Astrocyte (in vitro differentiated cells and primary cell): ENCODE measurements around the gene TBATA. TPM values are rescaled to one million over a fixed set of nuclear protein-coding genes. Genes with fewer than 3 reads are reported as not detected.
A peak's percentile ranks its signal among the peaks of the same experiment; 100 is the strongest.

ENCODE experiments used
- DNase-seq: peaks from one replicate; pipeline ENCODE4 v3.0.0-alpha.2; 2010; ENCODE audit warnings: low read depth
- FAIRE-seq: peaks from 2 replicates; lab custom pipeline; 2011; peaks lifted over from hg19 to GRCh38; lab: Jason Lieb, UNC
- H2AFZ ChIP-seq: 2 replicates; pipeline ENCODE4 v1.6.0; 2012; ENCODE audit warnings: low read depth, low read length, inconsistent platforms
- H3K27ac ChIP-seq: 2 replicates; pipeline ENCODE4 v1.5.1; 2011; ENCODE audit warnings: low read depth, low read length, inconsistent platforms
- H3K27me3 ChIP-seq: 2 replicates; pipeline ENCODE4 v1.6.0; 2011; ENCODE audit warnings: low read length, inconsistent platforms; ENCODE audit not compliant: insufficient read depth
- H3K36me3 ChIP-seq: 2 replicates; pipeline ENCODE4 v1.5.1; 2011; ENCODE audit warnings: low read length, inconsistent platforms; ENCODE audit not compliant: insufficient read depth
- H3K4me1 ChIP-seq: 2 replicates; pipeline ENCODE4 v1.5.1; 2011; ENCODE audit warnings: low read length, inconsistent platforms; ENCODE audit not compliant: insufficient read depth
- H3K4me2 ChIP-seq: 2 replicates; pipeline ENCODE4 v1.6.0; 2012; ENCODE audit warnings: low read length, inconsistent platforms
- H3K4me3 ChIP-seq: 2 replicates; pipeline ENCODE4 v1.5.1; 2011; ENCODE audit warnings: low read depth, mild to moderate bottlenecking, low read length, inconsistent platforms; ENCODE audit not compliant: insufficient read depth
- H3K79me2 ChIP-seq: 2 replicates; pipeline ENCODE4 v1.6.0; 2012; ENCODE audit warnings: mild to moderate bottlenecking, low read length, inconsistent platforms; ENCODE audit not compliant: insufficient read depth
- H3K9ac ChIP-seq: 2 replicates; pipeline ENCODE4 v1.6.0; 2012; ENCODE audit warnings: mild to moderate bottlenecking, low read length, inconsistent platforms
- H3K9me3 ChIP-seq: 2 replicates; pipeline ENCODE4 v1.5.1; 2012; ENCODE audit warnings: low read depth, mild to moderate bottlenecking, low read length, inconsistent platforms; ENCODE audit not compliant: insufficient read depth
- H4K20me1 ChIP-seq: 2 replicates; pipeline ENCODE4 v1.6.0; 2012; ENCODE audit warnings: low read length, inconsistent platforms; ENCODE audit not compliant: insufficient read depth
- H3K27ac Mint-ChIP-seq: one replicate; pipeline ENCODE4 v1.8.0; 2021; ENCODE audit warnings: mild to moderate bottlenecking, mixed read lengths; ENCODE audit not compliant: unreplicated experiment
- H3K27me3 Mint-ChIP-seq: one replicate; pipeline ENCODE4 v1.8.0; 2021; ENCODE audit warnings: low read depth, mixed read lengths; ENCODE audit not compliant: unreplicated experiment
- H3K36me3 Mint-ChIP-seq: one replicate; pipeline ENCODE4 v1.8.0; 2021; ENCODE audit warnings: low read depth, mixed read lengths; ENCODE audit not compliant: unreplicated experiment
- H3K4me1 Mint-ChIP-seq: one replicate; pipeline ENCODE4 v1.8.0; 2021; ENCODE audit warnings: low read depth, mixed read lengths; ENCODE audit not compliant: unreplicated experiment
- H3K4me3 Mint-ChIP-seq: one replicate; pipeline ENCODE4 v1.8.0; 2021; ENCODE audit warnings: mild to moderate bottlenecking, moderate library complexity, mixed read lengths; ENCODE audit not compliant: unreplicated experiment
- H3K9me3 Mint-ChIP-seq: one replicate; pipeline ENCODE4 v1.8.0; 2021; ENCODE audit warnings: mild to moderate bottlenecking, mixed read lengths; ENCODE audit not compliant: unreplicated experiment
- EZH2 ChIP-seq: IDR thresholded peaks from 2 replicates; pipeline ENCODE4 v1.6.1; 2012; ENCODE audit warnings: mild to moderate bottlenecking, low read length, inconsistent platforms; ENCODE audit not compliant: insufficient read depth
- total RNA-seq: library from RNA; stranded (reverse); gene quantifications from 2 replicates; pipeline ENCODE4 v1.2.1, GENCODE V29; 2021
- TF ChIP-seq, protein P1 (sequence below): IDR thresholded peaks from 2 replicates; pipeline ENCODE4 v1.5.1; 2011; ENCODE audit warnings: low read depth, mild to moderate bottlenecking, inconsistent platforms, low read length, moderate library complexity; ENCODE audit not compliant: insufficient read depth

Gene TBATA
- total RNA-seq, 1 donor from 2014 or later: not detected

DNA sequence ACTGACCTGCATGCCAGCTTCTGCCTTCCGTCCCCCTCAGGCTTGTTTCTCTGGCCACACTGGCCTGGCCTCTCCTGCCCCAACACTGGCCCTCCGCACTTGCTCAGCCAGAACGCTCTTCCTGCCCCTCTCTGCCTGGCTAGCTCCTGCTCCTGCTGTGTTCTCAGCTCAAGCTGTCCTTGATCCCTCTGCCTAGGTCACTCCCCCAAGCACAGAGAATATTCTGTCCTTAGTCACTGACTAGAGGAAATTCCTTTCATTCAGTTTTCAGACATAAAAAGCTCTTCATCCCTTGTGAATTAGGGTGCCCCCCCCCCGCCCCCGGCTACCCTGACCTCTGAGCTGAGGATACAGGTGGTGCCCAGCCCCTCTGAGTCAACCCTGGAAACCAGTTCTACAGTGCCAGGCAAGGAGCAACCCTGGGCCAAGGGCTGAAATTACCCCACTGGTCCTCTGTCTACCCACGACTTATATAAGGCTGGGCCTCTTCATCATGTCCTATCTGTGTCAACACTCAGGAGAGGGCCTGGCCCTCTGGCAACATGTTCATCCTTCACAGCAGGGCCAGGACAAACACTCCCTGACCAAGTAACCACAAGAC, 23.9 kb upstream of the TBATA start:
- Mint-ChIP-seq H3K27ac (peak overlapping the region; percentile 10), H3K36me3 (peaks cover 4% of the 10 kb centered on the region), H3K4me3 (no peak overlapping the region), H3K9me3 (no peaks in the 10 kb centered on the region), H3K4me1 (peaks cover 26% of the 10 kb centered on the region), H3K27me3 (peaks cover 3% of the 10 kb centered on the region)
- Histone ChIP-seq H2AFZ (no peak overlapping the region), H3K27ac (no peak overlapping the region), H3K36me3 (no peaks in the 10 kb centered on the region), H3K4me1 (peaks cover 7% of the 10 kb centered on the region), H4K20me1 (no peaks in the 10 kb centered on the region), H3K4me2 (no peak overlapping the region), H3K4me3 (no peak overlapping the region), H3K9ac (no peak overlapping the region), H3K79me2 (no peaks in the 10 kb centered on the region), H3K27me3 (no peaks in the 10 kb centered on the region), H3K9me3 (no peaks in the 10 kb centered on the region)
- FAIRE-seq: no peak
- TF ChIP-seq, protein P1, sequence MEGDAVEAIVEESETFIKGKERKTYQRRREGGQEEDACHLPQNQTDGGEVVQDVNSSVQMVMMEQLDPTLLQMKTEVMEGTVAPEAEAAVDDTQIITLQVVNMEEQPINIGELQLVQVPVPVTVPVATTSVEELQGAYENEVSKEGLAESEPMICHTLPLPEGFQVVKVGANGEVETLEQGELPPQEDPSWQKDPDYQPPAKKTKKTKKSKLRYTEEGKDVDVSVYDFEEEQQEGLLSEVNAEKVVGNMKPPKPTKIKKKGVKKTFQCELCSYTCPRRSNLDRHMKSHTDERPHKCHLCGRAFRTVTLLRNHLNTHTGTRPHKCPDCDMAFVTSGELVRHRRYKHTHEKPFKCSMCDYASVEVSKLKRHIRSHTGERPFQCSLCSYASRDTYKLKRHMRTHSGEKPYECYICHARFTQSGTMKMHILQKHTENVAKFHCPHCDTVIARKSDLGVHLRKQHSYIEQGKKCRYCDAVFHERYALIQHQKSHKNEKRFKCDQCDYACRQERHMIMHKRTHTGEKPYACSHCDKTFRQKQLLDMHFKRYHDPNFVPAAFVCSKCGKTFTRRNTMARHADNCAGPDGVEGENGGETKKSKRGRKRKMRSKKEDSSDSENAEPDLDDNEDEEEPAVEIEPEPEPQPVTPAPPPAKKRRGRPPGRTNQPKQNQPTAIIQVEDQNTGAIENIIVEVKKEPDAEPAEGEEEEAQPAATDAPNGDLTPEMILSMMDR: no peak
- DNase-seq: no peak

DNA sequence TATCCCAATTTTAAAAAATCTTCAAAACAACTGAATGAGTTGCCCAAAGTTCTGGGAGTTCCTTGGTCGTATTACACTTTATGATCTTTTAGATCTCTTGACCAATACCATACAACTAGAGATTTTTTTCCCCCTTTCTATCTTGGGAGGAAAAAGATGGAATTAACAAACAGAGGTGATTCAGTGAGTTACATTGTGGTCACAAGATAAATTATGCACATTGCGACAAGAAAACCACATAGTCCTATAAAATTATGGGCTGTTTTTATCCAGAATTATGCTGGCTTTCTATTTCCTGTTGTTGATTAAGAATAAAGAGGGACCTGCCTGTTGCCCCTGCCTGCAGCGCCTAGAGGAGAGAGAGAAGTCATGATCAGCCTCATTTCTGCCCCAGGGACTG, 22.4 kb upstream of the TBATA start:
- Histone ChIP-seq H3K79me2 (no peaks in the 10 kb centered on the region), H2AFZ (no peak overlapping the region), H4K20me1 (no peaks in the 10 kb centered on the region), H3K27ac (no peak overlapping the region), H3K4me2 (no peak overlapping the region), H3K4me3 (no peak overlapping the region), H3K36me3 (no peaks in the 10 kb centered on the region), H3K4me1 (peaks cover 7% of the 10 kb centered on the region), H3K27me3 (no peaks in the 10 kb centered on the region), H3K9ac (no peak overlapping the region), H3K9me3 (no peaks in the 10 kb centered on the region)
- H3K4me1 Mint-ChIP-seq: peaks cover 26% of the 10 kb centered on the region
- no peaks in the 10 kb centered on the region for H3K9me3 Mint-ChIP-seq
- H3K4me3 Mint-ChIP-seq: no peak overlapping the region
- FAIRE-seq: peak; percentile 17
- H3K27ac Mint-ChIP-seq: no peak overlapping the region
- peaks cover 4% of the 10 kb centered on the region for H3K36me3 Mint-ChIP-seq
- H3K27me3 Mint-ChIP-seq: no peaks in the 10 kb centered on the region
- peak; percentile 49 for DNase-seq
- TF ChIP-seq, protein P1: no peak
- TF ChIP-seq EZH2: no peak

DNA sequence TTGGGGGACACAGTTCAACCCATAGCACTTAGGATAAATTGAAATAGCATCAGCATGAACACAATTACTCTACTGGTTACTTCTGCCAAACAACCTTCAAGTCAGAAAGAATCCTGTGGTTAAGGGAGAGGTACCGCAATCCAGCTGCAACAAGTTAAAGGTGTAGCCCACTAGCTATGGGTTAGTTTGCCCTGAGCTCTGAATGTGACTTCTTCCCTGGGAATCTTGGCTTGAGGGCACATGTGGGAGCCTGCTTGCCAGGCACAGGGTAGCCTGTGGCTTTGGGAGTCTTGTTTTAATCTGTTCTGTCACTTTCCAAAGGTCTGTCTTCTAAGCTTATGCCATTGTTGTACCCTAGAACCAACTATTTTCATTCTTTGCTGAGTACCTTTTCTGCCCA, 21.7 kb upstream of the TBATA start:
- H3K36me3 Mint-ChIP-seq: peaks cover 4% of the 10 kb centered on the region
- H3K4me1 Mint-ChIP-seq: peaks cover 24% of the 10 kb centered on the region
- Histone ChIP-seq H3K79me2 (no peaks in the 10 kb centered on the region), H3K4me3 (no peak overlapping the region), H3K27me3 (no peaks in the 10 kb centered on the region), H3K9me3 (no peaks in the 10 kb centered on the region), H3K27ac (no peak overlapping the region), H3K36me3 (no peaks in the 10 kb centered on the region), H4K20me1 (no peaks in the 10 kb centered on the region), H2AFZ (no peak overlapping the region), H3K9ac (no peak overlapping the region), H3K4me2 (no peak overlapping the region), H3K4me1 (peaks cover 7% of the 10 kb centered on the region)
- no peaks in the 10 kb centered on the region for H3K27me3 Mint-ChIP-seq
- no peak overlapping the region for H3K27ac Mint-ChIP-seq
- no peak overlapping the region for H3K4me3 Mint-ChIP-seq
- DNase-seq: no peak
- no peaks in the 10 kb centered on the region for H3K9me3 Mint-ChIP-seq
- TF ChIP-seq, protein P1: no peak
- no peak for TF ChIP-seq EZH2
- FAIRE-seq: no peak
